Measurements from ENCODE around the gene FARP1.

FARP1 gene

GRCh38 chr13:98315466-98315865, 172.6 kb downstream of the FARP1 start:
- no peak for DNase-seq

GRCh38 chr13:98315902-98316301, 173.0 kb downstream of the FARP1 start:
- no peak for DNase-seq

GRCh38 chr13:98317573-98318171, 174.8 kb downstream of the FARP1 start:
- no peak for DNase-seq

- DNase-seq = no peak
Observed at GRCh38 chr13:98318263-98318878, 175.5 kb downstream of the FARP1 start.

- no peak for DNase-seq
Observed at GRCh38 chr13:98320561-98321105, 177.7 kb downstream of the FARP1 start.

GRCh38 chr13:98321395-98321794, 178.5 kb downstream of the FARP1 start:
- no peak for DNase-seq

GRCh38 chr13:98322091-98322718, 179.3 kb downstream of the FARP1 start:
- no peak for DNase-seq

GRCh38 chr13:98324105-98324504, 181.2 kb downstream of the FARP1 start:
- no peak for DNase-seq

- DNase-seq = no peak
Observed at GRCh38 chr13:98325724-98326123, 182.8 kb downstream of the FARP1 start.

- no peak for DNase-seq
Observed at GRCh38 chr13:98326291-98326690, 183.4 kb downstream of the FARP1 start.

GRCh38 chr13:98327371-98328270, 184.7 kb downstream of the FARP1 start:
- DNase-seq = no peak

GRCh38 chr13:98328511-98328910, 185.6 kb downstream of the FARP1 start:
- no peak for DNase-seq

GRCh38 chr13:98332222-98332621, 189.3 kb downstream of the FARP1 start:
- no peak for DNase-seq

GRCh38 chr13:98332691-98333090, 189.8 kb downstream of the FARP1 start:
- no peak for DNase-seq

- no peak for DNase-seq
Observed at GRCh38 chr13:98333486-98333885, 190.6 kb downstream of the FARP1 start.

GRCh38 chr13:98334620-98335205, 191.8 kb downstream of the FARP1 start:
- DNase-seq = no peak

- DNase-seq = no peak
Observed at GRCh38 chr13:98335721-98336120, 192.8 kb downstream of the FARP1 start.

GRCh38 chr13:98338310-98338709, 195.4 kb downstream of the FARP1 start:
- no peak for DNase-seq

- DNase-seq = no peak
Observed at GRCh38 chr13:98339684-98340425, 197.0 kb downstream of the FARP1 start.

- DNase-seq = no peak
Observed at GRCh38 chr13:98342953-98343352, 200.1 kb downstream of the FARP1 start.

GRCh38 chr13:98343461-98343860, 200.6 kb downstream of the FARP1 start:
- no peak for DNase-seq

GRCh38 chr13:98344392-98344791, 201.5 kb downstream of the FARP1 start:
- no peak for DNase-seq

All from DMS79 (cell line).